Thymus (tissue), 14 donors: ENCODE data around the gene RFPL4A. TPM values are rescaled to one million over a fixed set of nuclear protein-coding genes. Genes with fewer than 3 reads are reported as not detected.
"Not testable (repeated sequence)": the region's sequence is repeated elsewhere in the genome, so short reads cannot be mapped to it uniquely, and the experiment has no call there.

Experiments
- DNase-seq, 9 donors: peaks; one replicate each; pipeline ENCODE4 v3.0.0-alpha.2; 2013; ENCODE audit warnings: low spot score in 9 of 9, low read depth in 6 of 9, missing footprints in 1 of 9
- H3K27ac ChIP-seq, 2 donors: one replicate each; pipeline ENCODE4 v1.5.1; 2013; ENCODE audit warnings: control low read depth in 1 of 2, low read depth in 1 of 2, low read length in 1 of 2, mild to moderate bottlenecking in 1 of 2, moderate library complexity in 1 of 2
- H3K27me3 ChIP-seq, 2 donors: one replicate each; pipeline ENCODE4 v1.5.1; 2013; ENCODE audit warnings: low read length in 1 of 2; ENCODE audit not compliant: control insufficient read depth in 2 of 2, insufficient read depth in 1 of 2
- H3K36me3 ChIP-seq, 2 donors: one replicate each; pipeline ENCODE4 v1.5.1; 2013; ENCODE audit warnings: low read length in 1 of 2, mild to moderate bottlenecking in 1 of 2, moderate library complexity in 1 of 2; ENCODE audit not compliant: control insufficient read depth in 2 of 2, insufficient read depth in 2 of 2
- H3K4me1 ChIP-seq, 2 donors: one replicate each; pipeline ENCODE4 v1.5.1; 2013; ENCODE audit warnings: low read length in 2 of 2; ENCODE audit not compliant: control insufficient read depth in 2 of 2, insufficient read depth in 2 of 2
- H3K4me3 ChIP-seq, 2 donors: one replicate each; pipeline ENCODE4 v1.5.1; 2013; ENCODE audit warnings: low read length in 2 of 2, control low read depth in 1 of 2, mild to moderate bottlenecking in 1 of 2
- H3K9me3 ChIP-seq, 2 donors: one replicate each; pipeline ENCODE4 v1.5.1; 2013; ENCODE audit warnings: low read length in 1 of 2, mild to moderate bottlenecking in 1 of 2; ENCODE audit not compliant: control insufficient read depth in 2 of 2, insufficient read depth in 1 of 2
- WGBS: extraction: QIAGEN DNeasy Blood & Tissue Kit; methylation state at CpG from one replicate; pipeline ENCODE4 v1.1.7; 2013; 5-methylcytosine and 5-hydroxymethylcytosine counted together
- long read RNA-seq, 10 donors: transcript quantifications; one replicate each; lab custom pipeline, GENCODE V29; 2026
- polyA plus RNA-seq: library from polyadenylated mRNA; stranded (reverse); fragments of 200-250 nt; gene quantifications from one replicate; pipeline ENCODE4 v1.2.3, GENCODE V29; 2013
- total RNA-seq: library from RNA; stranded (reverse); fragments of 120-200 nt; gene quantifications from one replicate; pipeline ENCODE4 v1.2.4, GENCODE V29; 2013
- donor health status: healthy.

RFPL4A gene
- total RNA-seq (0.33 TPM), polyA plus RNA-seq (0.23 TPM)
- long read RNA-seq, donor 1 = 0 reads
- long read RNA-seq, donor 2 = 0 reads
- long read RNA-seq, donor 3 = 0 reads
- long read RNA-seq, donor 4 = 0 reads
- long read RNA-seq, donor 5 = 0 reads
- long read RNA-seq, donor 6 = 0 reads
- long read RNA-seq, donor 7 = 0 reads
- long read RNA-seq, donor 8 = 0 reads
- long read RNA-seq, donor 9 = 0 reads
- long read RNA-seq, donor 10 = 0 reads

GRCh38 chr19:55758797-55759196 is at the start of gene RFPL4A:
TSS of gene RFPL4A (plus strand) at chr19:55759097. CDS start at chr19:55761801, 2,704 bp downstream.
- WGBS = 97% methylated on average over 2 of the region's 3 CpGs
- not testable (repeated sequence) for H3K9me3 ChIP-seq, H3K4me1 ChIP-seq, H3K36me3 ChIP-seq, H3K27me3 ChIP-seq, H3K27ac ChIP-seq, DNase-seq, H3K4me3 ChIP-seq

- H3K4me1 ChIP-seq = no peaks in the 10 kb centered on the region
- no peak for DNase-seq
- H3K36me3 ChIP-seq = no peaks in the 10 kb centered on the region
- WGBS = 86% methylated on average over 18 of the region's 18 CpGs
- no peak overlapping the region for H3K27ac ChIP-seq
- H3K27me3 ChIP-seq = no peaks in the 10 kb centered on the region
- H3K4me3 ChIP-seq = no peak overlapping the region
- H3K9me3 ChIP-seq = no peaks in the 10 kb centered on the region
Measured at GRCh38 chr19:55711719-55712118, 47.2 kb upstream of the RFPL4A start.

- Histone ChIP-seq H3K4me3 (no peak overlapping the region), H3K9me3 (no peaks in the 10 kb centered on the region), H3K27ac (no peak overlapping the region), H3K27me3 (peaks cover 0 to 2% of the 10 kb centered on the region in 2 donors), H3K36me3 (no peaks in the 10 kb centered on the region), H3K4me1 (no peaks in the 10 kb centered on the region)
- no peak for DNase-seq
- 97% methylated on average over 2 of the region's 3 CpGs for WGBS
Measured at GRCh38 chr19:55712804-55713631, 45.9 kb upstream of the RFPL4A start.

- 93% methylated on average over 15 of the region's 15 CpGs for WGBS
- H3K9me3 ChIP-seq = no peaks in the 10 kb centered on the region
- no peak overlapping the region for H3K27ac ChIP-seq
- H3K4me3 ChIP-seq = no peak overlapping the region
- peaks cover 0 to 2% of the 10 kb centered on the region in 2 donors for H3K27me3 ChIP-seq
- H3K4me1 ChIP-seq = no peaks in the 10 kb centered on the region
- no peaks in the 10 kb centered on the region for H3K36me3 ChIP-seq
- DNase-seq = no peak
Measured at GRCh38 chr19:55716531-55716930, 42.4 kb upstream of the RFPL4A start.

- DNase-seq = no peak
- Histone ChIP-seq H3K4me1 (no peaks in the 10 kb centered on the region), H3K4me3 (no peak overlapping the region), H3K36me3 (no peaks in the 10 kb centered on the region), H3K27ac (no peak overlapping the region), H3K27me3 (peaks cover 0 to 2% of the 10 kb centered on the region in 2 donors), H3K9me3 (no peaks in the 10 kb centered on the region)
- 90% methylated on average over 11 of the region's 11 CpGs for WGBS
Measured at GRCh38 chr19:55717251-55717650, 41.6 kb upstream of the RFPL4A start.

GRCh38 chr19:55717879-55718711 is 40.8 kb upstream of the RFPL4A start:
- H3K9me3 ChIP-seq, H3K36me3 ChIP-seq, H3K4me3 ChIP-seq, H3K4me1 ChIP-seq, H3K27me3 ChIP-seq, DNase-seq, H3K27ac ChIP-seq: not testable (repeated sequence)
- WGBS = 63% methylated on average over 13 of the region's 13 CpGs

GRCh38 chr19:55720214-55720746 is 38.6 kb upstream of the RFPL4A start:
- no peak for DNase-seq
- no peaks in the 10 kb centered on the region for H3K4me1 ChIP-seq
- no peak overlapping the region for H3K4me3 ChIP-seq
- H3K27ac ChIP-seq = no peak overlapping the region
- H3K9me3 ChIP-seq = no peaks in the 10 kb centered on the region
- 75% methylated on average over 5 of the region's 5 CpGs for WGBS
- H3K36me3 ChIP-seq = no peaks in the 10 kb centered on the region
- peaks cover 0 to 2% of the 10 kb centered on the region in 2 donors for H3K27me3 ChIP-seq

- Histone ChIP-seq H3K4me1 (no peaks in the 10 kb centered on the region), H3K36me3 (no peaks in the 10 kb centered on the region), H3K27ac (no peak overlapping the region), H3K9me3 (no peaks in the 10 kb centered on the region), H3K27me3 (peaks cover 0 to 2% of the 10 kb centered on the region in 2 donors), H3K4me3 (no peak overlapping the region)
- WGBS = 96% methylated on average over 3 of the region's 3 CpGs
- no peak for DNase-seq
Measured at GRCh38 chr19:55720801-55721200, 38.1 kb upstream of the RFPL4A start.
